Measurements from ENCODE around the gene TLCD1.

TLCD1 gene

DNA sequence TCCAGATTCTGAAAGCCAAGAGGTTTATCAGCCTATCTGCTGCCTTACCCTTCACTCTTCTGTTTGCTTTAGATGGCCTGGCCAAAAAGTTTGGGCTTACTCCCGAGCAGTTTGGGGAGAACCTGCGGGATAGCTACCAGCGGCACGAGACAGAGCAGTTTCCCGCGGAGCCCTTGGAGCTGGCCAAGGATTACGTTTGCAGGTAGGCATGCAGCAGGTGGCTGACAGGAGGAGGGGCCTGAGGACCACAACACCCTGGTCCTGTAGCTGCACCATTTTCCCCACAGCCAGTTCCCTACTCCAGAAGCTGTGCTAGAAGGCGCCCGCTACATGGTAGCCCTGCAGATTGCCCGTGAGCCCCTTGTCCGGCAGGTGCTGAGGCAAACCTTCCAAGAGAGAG lies 43.4 kb downstream of the TLCD1 start:
- DNase-seq = no peak

DNA sequence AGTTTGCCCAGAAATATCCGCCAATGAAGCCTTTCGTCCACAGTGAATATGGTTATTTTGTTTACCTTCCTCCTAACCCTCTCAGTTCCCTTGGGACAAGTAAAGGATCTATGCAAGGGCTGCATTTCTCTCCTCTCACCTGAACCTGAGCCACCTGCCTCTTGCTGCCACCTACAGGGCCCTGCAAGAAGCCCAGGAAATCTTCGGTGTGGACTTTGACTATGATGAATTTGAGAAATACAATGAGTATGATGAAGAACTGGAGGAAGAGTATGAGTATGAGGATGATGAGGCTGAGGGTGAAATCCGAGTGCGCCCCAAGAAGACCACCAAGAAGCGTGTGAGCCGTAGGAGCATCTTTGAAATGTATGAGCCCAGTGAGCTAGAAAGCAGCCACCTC lies 50.1 kb downstream of the TLCD1 start:
- DNase-seq = no peak

GRCh38 chr17:28675490-28675889 lies 50.5 kb downstream of the TLCD1 start:
- no peak for DNase-seq
